GM21717 (cell line): ENCODE data around the gene RSPH9.

Source experiments
- ATAC-seq: cut with Tn5 transposase; IDR thresholded peaks from one replicate; pipeline ENCODE4 v1.9.1; 2021; ENCODE audit warnings: mild to moderate bottlenecking, moderate library complexity; ENCODE audit not compliant: unreplicated experiment

RSPH9 gene, protein sequence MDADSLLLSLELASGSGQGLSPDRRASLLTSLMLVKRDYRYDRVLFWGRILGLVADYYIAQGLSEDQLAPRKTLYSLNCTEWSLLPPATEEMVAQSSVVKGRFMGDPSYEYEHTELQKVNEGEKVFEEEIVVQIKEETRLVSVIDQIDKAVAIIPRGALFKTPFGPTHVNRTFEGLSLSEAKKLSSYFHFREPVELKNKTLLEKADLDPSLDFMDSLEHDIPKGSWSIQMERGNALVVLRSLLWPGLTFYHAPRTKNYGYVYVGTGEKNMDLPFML

DNA sequence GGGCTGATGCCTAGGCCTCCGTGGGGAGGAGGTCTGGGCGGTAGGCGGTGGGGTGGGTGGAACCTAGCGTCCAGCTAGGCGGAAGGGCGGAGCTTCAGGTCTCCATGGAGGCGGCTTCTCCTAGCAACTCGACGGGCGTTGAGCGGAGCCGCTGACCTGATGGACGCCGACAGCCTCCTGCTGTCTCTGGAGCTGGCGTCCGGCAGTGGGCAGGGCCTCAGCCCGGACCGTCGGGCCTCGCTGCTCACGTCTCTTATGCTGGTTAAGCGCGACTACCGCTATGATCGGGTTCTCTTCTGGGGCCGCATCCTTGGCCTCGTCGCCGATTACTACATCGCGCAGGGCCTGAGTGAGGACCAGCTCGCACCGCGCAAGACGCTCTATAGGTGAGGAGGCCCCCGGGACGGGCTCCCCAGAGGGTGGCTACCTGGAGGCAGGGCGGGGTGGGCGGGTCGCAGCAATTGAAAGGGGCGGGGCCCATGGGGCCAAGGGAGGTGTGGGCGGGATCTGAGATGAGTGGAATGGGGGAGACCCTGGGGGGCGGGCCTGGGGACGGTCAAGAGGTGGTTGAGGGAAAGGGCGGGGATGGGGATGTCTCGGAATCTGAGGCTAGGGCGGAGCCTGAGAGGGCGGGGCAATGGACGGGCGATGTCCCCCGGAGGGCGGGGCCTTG lies at the start of gene RSPH9:
RSPH9 (plus strand) TSS at position 97 of the 673 bp plus-strand sequence; CDS start at position 160, 63 bp downstream.
- ATAC-seq: peak; percentile 44

DNA sequence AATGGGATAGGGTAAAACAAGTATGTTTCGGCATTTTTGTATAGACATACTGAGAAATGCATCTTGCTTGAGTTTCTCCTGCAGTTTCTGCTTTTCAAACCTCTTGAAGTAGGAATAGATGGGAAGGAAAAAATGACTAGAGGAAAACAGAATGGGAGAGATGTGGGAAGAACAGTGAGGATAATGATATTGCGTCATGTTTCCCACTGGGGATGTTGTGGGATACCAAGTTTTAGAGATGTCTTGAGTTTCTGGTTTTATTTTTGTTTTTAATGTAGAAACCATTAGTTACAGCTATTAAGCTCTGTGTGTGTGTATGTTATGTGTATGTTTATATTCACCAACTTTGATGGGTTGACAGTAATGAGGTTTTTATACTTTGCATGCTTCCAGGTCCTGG lies 44.2 kb upstream of the RSPH9 start:
- ATAC-seq: no peak

DNA sequence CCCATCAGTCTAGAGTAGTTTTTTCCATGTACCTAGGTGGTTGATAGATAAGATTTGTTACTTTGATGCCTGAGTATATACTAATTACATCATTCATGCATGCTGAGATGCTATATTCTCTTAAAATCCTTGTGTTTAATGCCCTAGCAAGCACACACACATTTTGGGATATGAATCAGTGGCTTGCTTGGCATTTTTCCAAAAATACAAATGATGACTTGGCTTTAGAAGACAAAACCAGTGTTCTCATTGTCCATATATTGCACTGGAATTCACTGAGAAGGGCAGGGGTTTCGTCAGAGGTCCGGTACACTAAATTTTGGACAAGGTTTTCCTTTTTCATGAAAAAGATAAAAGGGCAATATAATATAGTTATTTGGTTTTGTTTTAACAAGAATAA lies 40.7 kb upstream of the RSPH9 start:
- ATAC-seq: no peak

- ATAC-seq: no peak
Measured at GRCh38 chr6:43606019-43606418, 38.8 kb upstream of the RSPH9 start.

DNA sequence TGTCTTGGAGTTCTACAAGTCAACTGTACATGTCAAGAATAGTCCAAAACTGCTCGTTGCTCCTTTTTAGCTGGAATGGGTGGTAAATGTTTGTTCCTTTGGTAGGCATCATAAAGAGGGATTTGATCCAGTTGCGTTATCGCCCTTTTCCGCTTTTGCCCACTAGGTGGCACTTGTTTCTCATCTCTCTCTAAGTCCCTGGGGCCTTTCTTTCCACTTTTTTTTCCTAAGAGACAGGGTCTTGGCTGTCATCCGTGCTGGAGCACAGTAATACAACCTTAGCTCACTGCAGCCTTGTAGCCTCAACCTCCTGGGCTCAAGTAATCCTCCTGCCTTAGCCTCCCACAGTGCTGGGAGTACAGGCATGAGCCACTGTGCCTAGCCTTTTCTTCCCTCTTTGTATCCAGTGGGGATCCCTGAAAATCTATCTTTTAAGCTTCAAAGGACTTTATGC lies 36.5 kb upstream of the RSPH9 start:
- ATAC-seq: no peak

- ATAC-seq: no peak
Measured at GRCh38 chr6:43608807-43609206, 36.0 kb upstream of the RSPH9 start.

- no peak for ATAC-seq
Measured at GRCh38 chr6:43609402-43609801, 35.4 kb upstream of the RSPH9 start.

GRCh38 chr6:43610431-43610830 lies 34.4 kb upstream of the RSPH9 start:
- no peak for ATAC-seq

DNA sequence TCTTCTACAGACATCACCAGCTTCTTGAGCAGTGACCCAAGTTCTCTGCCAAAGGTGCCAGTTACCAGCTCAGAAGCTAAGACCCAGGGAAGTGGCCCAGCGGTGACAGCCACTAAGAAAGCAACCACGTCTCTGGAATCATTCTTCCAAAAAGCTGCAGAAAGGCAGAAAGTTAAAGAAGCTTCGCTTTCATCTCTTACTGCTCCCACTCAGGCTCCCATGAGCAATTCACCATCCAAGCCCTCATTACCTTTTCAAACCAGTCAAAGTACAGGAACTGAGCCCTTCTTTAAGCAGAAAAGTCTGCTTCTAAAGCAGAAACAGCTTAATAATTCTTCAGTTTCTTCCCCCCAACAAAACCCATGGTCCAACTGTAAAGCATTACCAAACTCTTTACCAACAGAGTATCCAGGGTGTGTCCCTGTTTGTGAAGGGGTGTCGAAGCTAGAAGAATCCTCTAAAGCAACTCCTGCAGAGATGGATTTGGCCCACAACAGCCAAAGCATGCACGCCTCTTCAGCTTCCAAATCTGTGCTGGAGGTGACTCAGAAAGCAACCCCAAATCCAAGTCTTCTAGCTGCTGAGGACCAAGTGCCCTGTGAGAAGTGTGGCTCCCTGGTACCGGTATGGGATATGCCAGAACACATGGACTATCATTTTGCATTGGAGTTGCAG lies 31.0 kb upstream of the RSPH9 start:
- ATAC-seq: no peak

- ATAC-seq: no peak
Measured at GRCh38 chr6:43614396-43614730, 30.5 kb upstream of the RSPH9 start.

GRCh38 chr6:43616725-43617472 lies 27.9 kb upstream of the RSPH9 start:
- no peak for ATAC-seq

DNA sequence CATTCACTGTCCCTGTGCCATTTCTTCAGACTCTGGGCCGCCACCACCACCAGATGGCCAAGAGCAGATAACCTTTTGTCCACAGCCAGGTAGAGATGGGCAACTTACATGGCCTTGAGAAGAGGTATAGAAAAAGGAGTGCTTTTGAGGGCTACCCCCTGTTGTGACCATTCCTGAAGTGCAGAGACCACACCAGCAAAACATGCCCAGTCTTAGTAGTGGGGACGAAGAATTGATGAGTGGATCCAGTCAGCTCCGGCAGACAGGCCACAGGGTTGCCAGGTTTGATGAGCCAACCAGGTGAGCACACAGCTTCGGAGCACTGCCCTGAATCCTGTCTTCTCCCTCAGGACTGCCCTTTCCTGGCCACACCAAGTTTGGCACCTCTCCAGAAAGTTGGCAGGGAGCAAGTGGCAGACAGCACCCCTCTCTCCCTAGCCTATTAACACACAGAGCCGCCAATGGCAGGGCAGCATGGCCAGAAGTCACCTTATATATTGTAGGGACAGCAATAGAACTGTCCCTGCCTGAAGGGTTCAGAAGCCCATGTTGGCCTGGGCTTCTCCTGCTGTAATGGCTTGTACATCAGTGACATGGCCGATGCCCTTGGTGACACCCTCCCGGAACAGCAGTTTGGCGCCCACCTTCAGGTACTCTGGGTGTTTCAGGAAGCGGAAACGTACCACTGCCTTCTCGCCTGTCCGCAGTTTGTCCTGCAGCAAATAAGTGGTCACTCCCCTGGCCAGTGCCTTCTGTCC lies 23.6 kb upstream of the RSPH9 start:
- no peak for ATAC-seq

GRCh38 chr6:43621836-43622180 lies 23.0 kb upstream of the RSPH9 start:
- no peak for ATAC-seq

DNA sequence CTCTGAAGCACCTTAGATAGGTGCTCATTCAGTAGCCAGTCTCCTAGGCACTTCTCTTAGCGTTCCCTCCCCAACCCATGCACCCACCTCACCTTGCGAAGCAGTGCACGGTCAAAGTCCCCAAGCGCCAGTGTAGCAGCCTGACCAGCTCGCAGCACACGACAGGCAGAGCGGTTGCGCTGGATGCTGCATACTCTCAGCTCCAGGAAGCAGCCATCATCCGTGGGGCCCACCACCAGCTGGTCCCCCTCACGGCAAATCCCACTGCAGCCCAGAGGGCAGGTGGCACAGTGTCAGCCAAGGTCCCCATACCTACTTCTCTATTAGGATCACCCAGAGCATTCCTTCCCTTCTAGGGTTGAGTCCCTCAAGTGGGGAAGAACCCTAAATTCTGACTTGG lies 22.3 kb upstream of the RSPH9 start:
- ATAC-seq: no peak

- ATAC-seq: no peak
Measured at GRCh38 chr6:43623880-43624785, 20.7 kb upstream of the RSPH9 start.

DNA sequence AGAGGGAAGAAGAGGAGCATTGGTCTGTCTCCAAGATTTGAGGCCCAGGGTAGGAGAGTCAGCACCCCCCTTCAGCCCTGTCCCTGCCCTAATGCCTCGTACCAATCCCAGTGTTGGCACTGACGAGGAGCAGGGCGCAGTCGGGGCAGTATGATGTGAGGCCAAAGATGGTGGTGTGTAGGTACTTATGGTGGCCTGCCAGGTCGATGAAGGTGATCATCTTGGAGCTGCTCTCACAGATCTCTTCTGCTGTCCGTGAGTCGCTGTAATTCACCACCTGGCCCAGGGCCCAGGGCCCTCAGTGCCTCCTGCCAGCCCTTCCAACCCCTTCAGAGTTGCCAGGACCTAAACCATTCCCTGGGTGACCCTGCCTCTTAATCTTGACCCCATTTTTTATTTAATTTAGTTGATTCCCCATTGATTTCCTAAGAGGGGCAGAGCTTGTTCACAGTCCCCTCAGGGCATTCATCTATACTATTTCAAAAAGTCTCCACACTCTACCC lies 20.0 kb upstream of the RSPH9 start:
- no peak for ATAC-seq

- no peak for ATAC-seq
Measured at GRCh38 chr6:43625393-43625992, 19.3 kb upstream of the RSPH9 start.

- ATAC-seq: no peak
Measured at GRCh38 chr6:43627008-43627825, 17.6 kb upstream of the RSPH9 start.
